Measurements from ENCODE around the gene HSPB2. TPM values are rescaled to one million over a fixed set of nuclear protein-coding genes. Genes with fewer than 3 reads are reported as not detected.

Gene HSPB2
- total and polyA plus RNA-seq, 2 of the 4 experiments (the other 2 are of a cell fraction) = 0.18 to 0.55 TPM

GRCh38 chr11:111942829-111943228 lies 30.3 kb downstream of the HSPB2 start:
- no peaks in the 10 kb centered on the region for H3K9me3 ChIP-seq (ENCODE audit: control insufficient read depth, insufficient read depth, low read length)
- H4K8ac ChIP-seq (ENCODE audit: low read depth in 2 of 2, low read length in 2 of 2) = peak overlapping the region in 1 of 2 experiments; percentile 32; a peak in 1 of 4 replicates
- H3K79me1 ChIP-seq (ENCODE audit: low read depth in 1 of 2, low read length in 2 of 2) = peaks cover 10 to 46% of the 10 kb centered on the region in 2 experiments
- no peak overlapping the region for H2BK5ac ChIP-seq (ENCODE audit: low read depth, low read length, poor library complexity, severe bottlenecking)
- no peak overlapping the region for H3K18ac ChIP-seq (ENCODE audit: low read depth, low read length)
- 0 out of 2 replicates have a peak overlapping the region, but pooled peaks have one; percentile 44 for H3K14ac ChIP-seq (replicated peaks; ENCODE audit: low read depth, low read length)
- TF ChIP-seq CEBPB (IDR thresholded peaks at IDR 0.05; ENCODE audit: low read depth, low read length) = 0 out of 2 replicates have a peak, but pooled peaks have one; percentile 29
- no peak for TF ChIP-seq POLR2A (IDR thresholded peaks at IDR 0.05; ENCODE audit: low read depth, low read length)
- no peak for TF ChIP-seq ELK1 (IDR thresholded peaks at IDR 0.05; ENCODE audit: borderline replicate concordance, low read depth, low read length)
- WGBS, 2 experiments (ENCODE audit: extremely low coverage in 2 of 2, insufficient read length in 1 of 2) = no CpG with 5 or more reads among the region's 7 CpGs
- H2BK20ac ChIP-seq (ENCODE audit: low read depth, low read length) = peak overlapping the region; percentile 14; the same call in 1 of the 2 replicates
- H3K23ac ChIP-seq (ENCODE audit: low read depth, low read length) = no peak overlapping the region
- intact Hi-C loops (cut with micrococcal nuclease) = no loop called here
- no peaks in the 10 kb centered on the region for H4K20me1 ChIP-seq (ENCODE audit: insufficient read depth, low read length)
- H3K27ac ChIP-seq (ENCODE audit: insufficient read depth, low read length) = no peak overlapping the region
- H2AK5ac ChIP-seq (ENCODE audit: low read depth, low read length) = peak overlapping the region; percentile 49; the same call in 1 of the 2 replicates
- ATAC-seq (ENCODE audit: low read depth) (no peak), DNase-seq (peak; percentile 19)
- H4K91ac ChIP-seq (ENCODE audit: insufficient read depth, low read depth, low read length) = no peak overlapping the region
- H4K5ac ChIP-seq (ENCODE audit: low read depth, low read length) = no peak overlapping the region
- H3K4ac ChIP-seq (ENCODE audit: low read depth, low read length) = peak overlapping the region; percentile 60
- ChIA-PET CTCF (interaction anchor here (0.7 to 2.0 kb wide), 3 partner anchors 54 to 110 kb away, joined by 3 to 6 read pairs (median 5); partner anchors contain the start of gene ALG9), POLR2A (ENCODE audit: unreplicated experiment) (interaction anchor here (0.6 kb wide), 1 partner anchor 36 kb away, joined by 4 read pairs; no protein-coding TSS in a partner anchor)
- BruUV-seq (replicated peaks) = no TSS peak
- H3K4me1 ChIP-seq (ENCODE audit: control insufficient read depth, insufficient read depth, low read length) = peaks cover 21% of the 10 kb centered on the region
- peaks cover 29% of the 10 kb centered on the region for H3K9me1 ChIP-seq (ENCODE audit: insufficient read depth, low read length)
- H3K27me3 ChIP-seq (ENCODE audit: control insufficient read depth, insufficient read depth, low read length) = no peaks in the 10 kb centered on the region
- H3K56ac ChIP-seq (ENCODE audit: extremely low read depth, insufficient read depth, low read length) = no peak overlapping the region
- H2BK120ac ChIP-seq (ENCODE audit: low read depth, low read length) = no peak overlapping the region
- H3K36me3 ChIP-seq (ENCODE audit: control insufficient read depth, insufficient read depth, low read length) = no peaks in the 10 kb centered on the region
- in situ Hi-C loops (cut with MboI; ENCODE audit: low sequenced_read_pairs) = no loop called here
- H2AK9ac ChIP-seq (replicated peaks; ENCODE audit: low read depth, low read length, poor library complexity) = no peak overlapping the region
- no peak overlapping the region for H2AFZ ChIP-seq (replicated peaks; ENCODE audit: low read length, poor library complexity)
- H3K4me3 ChIP-seq (ENCODE audit: insufficient read depth, low read depth, low read length) = no peak overlapping the region
- H3K4me2 ChIP-seq (ENCODE audit: low read depth, low read length) = no peak overlapping the region
- no peak overlapping the region for H2BK15ac ChIP-seq (ENCODE audit: low read depth, low read length)
- H3K9ac ChIP-seq (ENCODE audit: low read depth, low read length) = no peak overlapping the region
- dilution Hi-C loops (cut with HindIII; ENCODE audit: low sequenced_read_pairs, unreplicated experiment) = no loop called here

All from IMR-90 (cell line).